ENCODE measurements around the gene LHX8.

LHX8 gene

GRCh38 chr1:75115654-75116053 lies 18.5 kb upstream of the LHX8 start:
- TF ChIP-seq, protein P1, sequence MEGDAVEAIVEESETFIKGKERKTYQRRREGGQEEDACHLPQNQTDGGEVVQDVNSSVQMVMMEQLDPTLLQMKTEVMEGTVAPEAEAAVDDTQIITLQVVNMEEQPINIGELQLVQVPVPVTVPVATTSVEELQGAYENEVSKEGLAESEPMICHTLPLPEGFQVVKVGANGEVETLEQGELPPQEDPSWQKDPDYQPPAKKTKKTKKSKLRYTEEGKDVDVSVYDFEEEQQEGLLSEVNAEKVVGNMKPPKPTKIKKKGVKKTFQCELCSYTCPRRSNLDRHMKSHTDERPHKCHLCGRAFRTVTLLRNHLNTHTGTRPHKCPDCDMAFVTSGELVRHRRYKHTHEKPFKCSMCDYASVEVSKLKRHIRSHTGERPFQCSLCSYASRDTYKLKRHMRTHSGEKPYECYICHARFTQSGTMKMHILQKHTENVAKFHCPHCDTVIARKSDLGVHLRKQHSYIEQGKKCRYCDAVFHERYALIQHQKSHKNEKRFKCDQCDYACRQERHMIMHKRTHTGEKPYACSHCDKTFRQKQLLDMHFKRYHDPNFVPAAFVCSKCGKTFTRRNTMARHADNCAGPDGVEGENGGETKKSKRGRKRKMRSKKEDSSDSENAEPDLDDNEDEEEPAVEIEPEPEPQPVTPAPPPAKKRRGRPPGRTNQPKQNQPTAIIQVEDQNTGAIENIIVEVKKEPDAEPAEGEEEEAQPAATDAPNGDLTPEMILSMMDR (IDR thresholded peaks at IDR 0.05; ENCODE audit: extremely low read depth, missing control alignments): no peak
- no peak for DNase-seq (ENCODE audit: low spot score)

DNA sequence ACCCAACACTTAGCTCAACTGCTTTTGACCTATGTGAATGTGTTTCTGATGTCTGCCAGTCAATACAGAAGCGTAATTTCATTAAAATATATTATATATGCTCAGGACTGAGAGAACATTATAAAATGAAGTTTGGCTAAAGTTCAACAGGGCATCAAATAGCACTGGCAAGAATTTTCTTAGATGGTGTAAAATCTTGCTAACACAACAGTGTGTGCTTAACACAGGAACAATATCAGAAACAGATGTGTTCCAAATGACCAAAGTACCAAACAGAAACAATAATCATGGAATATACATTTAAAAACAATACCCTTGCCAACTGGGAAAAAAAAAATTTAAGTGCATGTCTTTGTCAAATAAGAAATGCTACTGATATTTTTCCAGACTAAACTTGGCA lies 10.4 kb upstream of the LHX8 start:
- TF ChIP-seq, protein P1 (IDR thresholded peaks at IDR 0.05; ENCODE audit: extremely low read depth, missing control alignments): no peak

DNA sequence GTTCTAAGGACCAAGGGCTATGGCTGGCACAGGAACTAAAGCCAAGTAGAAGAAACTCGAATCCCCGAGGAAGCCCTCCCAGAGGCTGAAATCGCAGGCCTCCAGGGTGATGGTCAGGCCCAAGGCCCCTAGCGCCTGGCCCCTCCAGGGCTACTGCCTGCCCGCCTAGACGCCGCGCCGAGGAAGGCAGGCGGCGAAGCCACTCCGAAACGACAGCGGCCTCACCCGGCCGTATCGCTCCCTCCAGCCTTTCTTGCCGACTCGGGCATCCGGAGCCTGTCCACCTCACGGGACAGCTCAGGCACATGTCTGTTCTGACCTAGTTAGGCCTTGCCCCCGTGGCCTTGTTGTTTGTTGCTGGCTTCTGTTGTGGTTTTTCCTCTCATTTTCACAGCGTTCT lies 9.7 kb upstream of the LHX8 start:
- DNase-seq (ENCODE audit: low spot score): no peak
- TF ChIP-seq, protein P1 (IDR thresholded peaks at IDR 0.05; ENCODE audit: extremely low read depth, missing control alignments): no peak

More for the DNA sequence above, 10.4 kb upstream of the LHX8 start:
- no peak for DNase-seq (ENCODE audit: low spot score)

DNA sequence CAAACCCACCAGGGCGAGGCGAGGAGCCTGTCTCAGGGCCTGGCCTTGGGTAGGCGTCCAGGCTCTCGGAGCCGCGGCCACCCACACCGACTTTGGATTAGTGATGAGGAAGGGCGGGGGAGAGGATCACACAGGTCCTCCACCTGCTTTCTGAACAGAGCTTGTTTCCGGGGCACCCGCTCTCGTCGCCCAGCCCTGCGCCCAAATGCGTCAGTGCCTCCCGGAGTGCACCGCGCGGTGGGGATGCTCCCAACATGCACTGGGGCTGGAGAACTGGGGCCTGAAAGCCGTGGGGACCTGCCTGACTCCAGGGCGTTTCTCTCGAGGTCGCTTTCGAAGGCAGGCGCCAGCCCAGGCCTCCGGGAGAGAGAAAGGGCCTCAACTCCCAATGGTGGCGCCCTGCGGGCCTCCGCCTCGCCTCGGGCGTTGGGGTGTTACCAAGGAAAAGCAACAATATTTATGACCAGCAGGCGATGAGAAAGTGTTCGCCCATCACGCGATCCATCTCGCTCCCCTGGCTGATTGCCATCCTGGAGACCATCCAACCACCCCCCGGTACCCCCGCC lies 8.9 kb upstream of the LHX8 start:
- TF ChIP-seq, protein P1 (IDR thresholded peaks at IDR 0.05; ENCODE audit: extremely low read depth, missing control alignments): no peak
- DNase-seq (ENCODE audit: low spot score): no peak

DNA sequence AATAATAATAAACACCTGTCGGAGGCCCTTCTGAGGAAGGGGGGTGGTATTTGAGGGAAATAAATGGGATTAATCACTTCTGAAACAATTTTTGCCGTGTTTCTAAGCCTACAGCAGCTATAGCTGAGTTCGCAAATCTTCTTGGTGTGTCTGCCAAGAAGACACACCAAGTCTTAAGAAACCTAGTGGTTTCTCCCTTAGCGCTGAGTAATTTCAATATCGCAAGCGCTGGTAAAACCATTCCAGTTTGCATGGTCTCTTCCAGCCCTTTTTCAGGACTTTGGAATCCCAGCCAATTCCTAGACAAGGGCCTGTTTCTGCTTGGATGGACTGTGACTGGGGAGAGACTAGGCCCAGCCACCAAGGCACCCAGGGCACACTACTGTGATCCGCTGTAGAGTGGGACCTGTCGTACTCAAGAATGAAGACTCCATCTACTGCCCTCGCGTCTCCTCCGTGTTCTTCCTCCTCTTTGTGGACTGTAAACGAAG lies 7.5 kb upstream of the LHX8 start:
- TF ChIP-seq, protein P1 (IDR thresholded peaks at IDR 0.05; ENCODE audit: extremely low read depth, missing control alignments): no peak
- DNase-seq (ENCODE audit: low spot score): no peak

DNA sequence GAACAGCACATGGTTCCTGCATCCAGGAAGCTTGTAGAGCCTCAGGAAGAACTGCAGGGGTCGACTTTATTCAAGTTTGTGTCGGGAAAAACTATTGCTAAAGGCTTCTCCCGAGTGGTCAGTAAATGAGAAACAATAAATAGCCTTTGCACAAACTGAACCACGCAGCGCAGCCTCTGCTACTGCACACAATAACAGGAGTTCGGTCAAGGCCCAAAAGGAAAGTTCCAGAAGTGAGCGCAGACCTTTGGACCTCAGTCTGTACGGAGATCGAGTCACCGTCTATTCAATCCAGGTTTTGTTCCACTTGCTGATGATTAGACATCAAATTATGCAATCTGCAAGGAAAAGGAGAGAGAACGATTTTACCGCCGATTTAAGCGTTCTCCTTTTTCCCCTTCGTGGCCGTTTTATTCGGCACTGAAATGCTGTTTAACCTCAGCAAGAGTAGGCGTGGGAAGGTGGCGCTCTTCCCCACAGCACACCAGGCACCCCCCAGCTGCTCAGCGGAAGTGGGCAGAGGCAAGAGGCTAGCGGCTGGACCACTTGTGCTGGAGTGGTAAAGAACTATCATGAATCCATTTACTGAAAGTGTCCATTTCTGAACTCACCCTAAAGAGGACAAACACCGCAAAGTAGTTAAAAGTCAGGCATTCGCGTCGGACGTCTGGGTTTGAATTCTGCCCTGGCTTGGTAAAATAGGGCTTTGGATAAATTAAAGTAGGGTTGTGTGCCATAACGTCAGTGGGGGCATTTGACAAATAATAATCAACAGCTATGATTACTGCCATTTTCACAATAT lies 6.1 kb upstream of the LHX8 start:
- TF ChIP-seq, protein P1 (IDR thresholded peaks at IDR 0.05; ENCODE audit: extremely low read depth, missing control alignments): no peak

GRCh38 chr1:75129660-75129982 lies 4.6 kb upstream of the LHX8 start:
- DNase-seq (ENCODE audit: low spot score): no peak
- TF ChIP-seq, protein P1 (IDR thresholded peaks at IDR 0.05; ENCODE audit: extremely low read depth, missing control alignments): no peak

More for the DNA sequence above, 6.1 kb upstream of the LHX8 start:
- DNase-seq (ENCODE audit: low spot score): no peak
